Retinal pigment epithelial cell (primary cell): Measurements from ENCODE around the gene RYR2.

ENCODE experiments used
- DNase-seq: peaks from one replicate; pipeline ENCODE4 v3.0.0-alpha.2; 2010; ENCODE audit warnings: low read depth
- H3K4me3 ChIP-seq: 2 replicates; pipeline ENCODE4 v1.5.1; 2011; ENCODE audit warnings: mild to moderate bottlenecking, low read length, control low read depth, moderate library complexity
- TF ChIP-seq, protein P1 (sequence below): conservative IDR thresholded peaks from 2 replicates; pipeline ENCODE4 v1.5.1; 2011; ENCODE audit warnings: low read depth, low read length, control low read depth, inconsistent platforms

The RYR2 gene

DNA sequence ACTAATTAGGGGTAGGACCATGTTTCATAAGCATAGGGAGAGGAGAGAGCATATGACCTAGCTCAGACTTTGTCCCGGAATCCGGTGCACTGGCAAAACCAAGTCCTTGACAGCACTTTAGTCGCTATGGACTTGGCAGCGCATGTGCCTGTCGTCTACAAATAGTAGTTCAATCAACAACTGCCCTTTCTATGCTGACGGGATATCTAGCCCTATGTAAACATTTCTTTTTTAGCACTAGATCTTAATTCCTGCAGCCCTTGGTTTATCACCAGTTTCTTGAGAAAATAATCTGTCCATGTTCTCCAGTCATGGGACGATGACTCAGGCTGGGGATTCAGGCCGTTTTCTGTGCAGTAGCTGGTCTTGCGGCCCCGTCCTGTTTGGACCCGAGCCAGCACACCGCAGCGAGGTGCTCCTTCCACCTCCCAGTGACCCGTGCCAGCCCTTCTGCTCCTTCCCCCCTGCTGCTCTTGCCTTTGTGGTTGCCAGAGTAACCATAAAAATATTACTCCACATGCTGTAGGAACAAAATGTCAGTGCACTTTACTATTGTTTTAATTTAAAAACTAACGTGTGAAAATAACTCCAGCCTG, 29.1 kb upstream of the RYR2 start:
- H3K4me3 ChIP-seq, result peak overlapping the region; percentile 20

DNA sequence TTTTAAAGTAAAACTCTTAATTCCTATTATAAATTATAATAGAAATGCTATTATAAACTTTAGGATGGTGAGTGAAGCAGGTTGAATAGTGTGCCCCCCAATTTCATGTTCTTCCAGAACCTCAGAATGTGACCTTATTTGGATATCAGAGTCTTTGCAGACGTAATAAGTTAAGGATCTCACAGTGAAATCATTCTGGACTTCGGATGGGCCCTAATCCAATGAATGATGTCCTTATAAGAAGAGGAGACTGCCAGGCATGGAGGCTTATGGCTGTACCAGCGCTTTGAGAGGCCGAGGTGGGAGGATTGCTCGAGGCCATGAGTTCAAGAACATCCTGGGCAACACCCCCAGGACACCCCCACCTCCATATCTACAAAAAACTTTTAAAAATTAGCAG, 28.4 kb upstream of the RYR2 start:
- no peak for DNase-seq
- TF ChIP-seq, protein P1, sequence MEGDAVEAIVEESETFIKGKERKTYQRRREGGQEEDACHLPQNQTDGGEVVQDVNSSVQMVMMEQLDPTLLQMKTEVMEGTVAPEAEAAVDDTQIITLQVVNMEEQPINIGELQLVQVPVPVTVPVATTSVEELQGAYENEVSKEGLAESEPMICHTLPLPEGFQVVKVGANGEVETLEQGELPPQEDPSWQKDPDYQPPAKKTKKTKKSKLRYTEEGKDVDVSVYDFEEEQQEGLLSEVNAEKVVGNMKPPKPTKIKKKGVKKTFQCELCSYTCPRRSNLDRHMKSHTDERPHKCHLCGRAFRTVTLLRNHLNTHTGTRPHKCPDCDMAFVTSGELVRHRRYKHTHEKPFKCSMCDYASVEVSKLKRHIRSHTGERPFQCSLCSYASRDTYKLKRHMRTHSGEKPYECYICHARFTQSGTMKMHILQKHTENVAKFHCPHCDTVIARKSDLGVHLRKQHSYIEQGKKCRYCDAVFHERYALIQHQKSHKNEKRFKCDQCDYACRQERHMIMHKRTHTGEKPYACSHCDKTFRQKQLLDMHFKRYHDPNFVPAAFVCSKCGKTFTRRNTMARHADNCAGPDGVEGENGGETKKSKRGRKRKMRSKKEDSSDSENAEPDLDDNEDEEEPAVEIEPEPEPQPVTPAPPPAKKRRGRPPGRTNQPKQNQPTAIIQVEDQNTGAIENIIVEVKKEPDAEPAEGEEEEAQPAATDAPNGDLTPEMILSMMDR, result no peak
- H3K4me3 ChIP-seq, result no peak overlapping the region

More for the DNA sequence above, 29.1 kb upstream of the RYR2 start:
- TF ChIP-seq, protein P1, result no peak
- peak; percentile 100 for DNase-seq

DNA sequence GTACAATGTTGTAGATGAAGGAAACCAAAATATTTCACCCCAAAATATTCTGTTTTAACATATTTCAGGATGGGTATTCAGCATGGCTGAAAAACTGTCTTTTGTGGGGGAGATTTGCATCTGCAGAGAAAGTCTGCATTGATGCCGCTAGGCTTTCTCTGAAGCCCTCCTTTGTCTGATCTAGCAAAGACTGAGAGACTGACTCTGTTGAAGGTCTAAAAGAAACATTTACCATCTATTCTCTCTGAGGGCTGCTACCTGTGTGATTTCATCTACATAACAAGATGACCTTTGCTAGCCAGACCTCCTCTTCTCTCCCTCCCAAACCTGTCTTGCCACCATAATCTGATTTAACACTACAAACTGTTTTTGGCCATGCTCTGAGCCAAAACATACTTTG, 25.4 kb upstream of the RYR2 start:
- no peak for DNase-seq
- TF ChIP-seq, protein P1, result no peak
- H3K4me3 ChIP-seq, result no peak overlapping the region

DNA sequence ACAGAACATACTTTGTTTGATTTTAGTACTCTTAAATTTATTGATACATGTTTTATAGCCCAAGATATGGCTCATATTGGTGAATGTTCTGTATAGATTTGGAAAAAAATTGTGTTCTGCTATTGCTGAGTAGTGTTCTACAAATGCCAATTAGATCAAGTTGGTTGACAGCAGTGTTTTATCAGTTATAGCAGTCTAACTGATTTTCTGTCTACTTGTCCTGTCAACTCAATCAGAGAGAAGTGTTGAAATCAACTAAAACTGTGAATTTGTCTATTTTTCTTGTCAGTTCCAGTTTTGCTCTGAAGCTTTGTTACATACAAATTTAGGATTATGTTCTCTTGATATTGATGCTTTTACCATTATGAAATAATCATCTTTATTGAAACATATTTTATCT, 23.1 kb upstream of the RYR2 start:
- no peak overlapping the region for H3K4me3 ChIP-seq
- TF ChIP-seq, protein P1, result no peak
- DNase-seq, result no peak

DNA sequence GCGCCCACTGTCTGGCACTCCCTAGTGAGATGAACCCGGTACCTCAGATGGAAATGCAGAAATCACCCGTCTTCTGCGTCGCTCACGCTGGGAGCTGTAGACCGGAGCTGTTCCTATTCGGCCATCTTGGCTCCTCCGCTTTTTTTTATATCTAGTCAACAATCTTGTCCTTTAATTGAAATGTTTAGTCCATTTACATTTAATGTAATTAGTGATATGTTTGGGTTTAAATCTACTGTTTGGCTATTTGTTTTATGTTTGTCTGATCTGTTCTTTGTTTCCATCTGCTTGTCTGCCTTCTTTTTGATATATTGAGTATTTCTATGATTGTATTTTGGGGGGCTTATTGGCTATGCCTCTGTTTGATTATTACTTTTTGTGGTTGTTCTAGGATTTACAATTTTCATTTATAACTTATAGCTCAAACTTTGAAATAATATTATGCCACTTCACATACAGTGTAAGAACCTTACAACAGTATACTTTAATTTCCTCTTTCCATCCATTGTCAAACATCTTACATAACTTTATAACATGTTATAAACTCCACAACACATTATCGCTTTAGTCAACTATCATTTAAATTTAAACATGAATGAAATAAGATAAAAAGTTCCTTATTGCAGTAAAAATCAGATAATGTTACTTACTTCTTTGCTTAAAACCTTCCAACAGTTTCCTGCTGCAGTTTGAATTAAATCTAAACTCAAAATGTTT, 16.5 kb upstream of the RYR2 start:
- no peak overlapping the region for H3K4me3 ChIP-seq
- no peak for DNase-seq
- TF ChIP-seq, protein P1, result no peak

DNA sequence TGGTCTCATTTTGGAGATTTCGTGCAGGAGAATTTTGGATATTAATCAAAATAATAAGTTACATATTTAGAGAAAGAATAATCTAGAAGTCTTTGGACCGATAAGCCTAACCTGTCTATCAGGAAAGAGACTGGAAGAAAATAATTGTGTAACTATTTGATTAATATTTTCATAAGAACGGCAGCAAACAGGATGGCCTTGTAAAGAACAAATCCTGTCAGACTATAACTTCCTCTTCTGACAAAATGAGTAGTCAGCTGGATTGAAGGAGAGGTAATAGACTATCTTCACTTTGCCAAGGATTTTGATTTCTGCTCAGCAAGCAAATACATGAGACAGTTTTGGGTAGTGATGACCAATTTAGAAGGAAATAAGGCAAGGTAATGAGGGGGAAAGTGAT, 12.7 kb upstream of the RYR2 start:
- TF ChIP-seq, protein P1, result no peak
- H3K4me3 ChIP-seq, result no peak overlapping the region
- DNase-seq, result no peak
